Liver (tissue), 9 donors: ENCODE results near the gene HTR3D. TPM values are rescaled to one million over a fixed set of nuclear protein-coding genes. Genes with fewer than 3 reads are reported as not detected.

ENCODE experiments used
- DNase-seq: peaks from one replicate; pipeline ENCODE4 v3.0.0-alpha.2; 2017; ENCODE audit warnings: low spot score
- H3K27ac ChIP-seq, 2 donors: one replicate each; pipeline ENCODE4 v1.7.0; 2013; ENCODE audit warnings: inconsistent platforms in 2 of 2, low read length in 2 of 2, control low read depth in 1 of 2, low read depth in 1 of 2, mild to moderate bottlenecking in 1 of 2
- H3K27me3 ChIP-seq, 4 donors: one replicate each; pipeline versions ENCODE4 v1.6.1 to v1.7.0; 2013; ENCODE audit warnings: low read length in 3 of 4, inconsistent platforms in 1 of 4, mild to moderate bottlenecking in 1 of 4, moderate library complexity in 1 of 4; ENCODE audit not compliant: control insufficient read depth in 4 of 4, insufficient read depth in 4 of 4
- H3K36me3 ChIP-seq, 4 donors: one replicate each; pipeline versions ENCODE4 v1.6.1 to v1.7.0; 2013; ENCODE audit warnings: low read length in 3 of 4, mild to moderate bottlenecking in 3 of 4, low read depth in 1 of 4, moderate library complexity in 1 of 4; ENCODE audit not compliant: control insufficient read depth in 4 of 4, insufficient read depth in 3 of 4
- H3K4me1 ChIP-seq, 4 donors: one replicate each; pipeline versions ENCODE4 v1.6.1 to v1.7.0; 2013; ENCODE audit warnings: low read length in 3 of 4, mild to moderate bottlenecking in 3 of 4, moderate library complexity in 1 of 4; ENCODE audit not compliant: control insufficient read depth in 4 of 4, insufficient read depth in 4 of 4
- H3K4me3 ChIP-seq, 3 donors: one replicate each; pipeline versions ENCODE4 v1.6.1 to v1.7.0; 2013; ENCODE audit warnings: low read length in 3 of 3, control low read depth in 1 of 3, low read depth in 1 of 3, mild to moderate bottlenecking in 1 of 3
- H3K9ac ChIP-seq, 2 donors: one replicate each; pipeline ENCODE4 v1.7.0; 2013; ENCODE audit warnings: low read length in 2 of 2, mild to moderate bottlenecking in 2 of 2, moderate library complexity in 2 of 2, control low read depth in 1 of 2, low read depth in 1 of 2
- H3K9me3 ChIP-seq, 4 donors: one replicate each; pipeline versions ENCODE4 v1.6.1 to v1.7.0; 2013; ENCODE audit warnings: low read length in 3 of 4; ENCODE audit not compliant: control insufficient read depth in 4 of 4
- ATF3 ChIP-seq: IDR thresholded peaks from 2 replicates; pipeline ENCODE4 v1.6.1; 2016; ENCODE audit warnings: antibody characterized with exemption
- EGR1 ChIP-seq, 2 donors: IDR thresholded peaks; 2 replicates each; pipeline ENCODE4 v1.6.1; 2016 to 2018; ENCODE audit warnings: antibody characterized with exemption in 2 of 2, low read depth in 2 of 2
- FOXA1 ChIP-seq: IDR thresholded peaks from 2 replicates; pipeline ENCODE4 v1.6.1; 2016; ENCODE audit warnings: antibody characterized with exemption
- FOXA2 ChIP-seq: IDR thresholded peaks from 2 replicates; pipeline ENCODE4 v1.6.1; 2016; ENCODE audit warnings: antibody characterized with exemption
- GABPA ChIP-seq, 2 donors: IDR thresholded peaks in 1 of 2; conservative IDR thresholded peaks in 1 of 2; 2 replicates each; pipeline ENCODE4 v1.6.1; 2016; ENCODE audit warnings: antibody characterized with exemption in 2 of 2, mild to moderate bottlenecking in 1 of 2, moderate library complexity in 1 of 2
- HNF4G ChIP-seq: IDR thresholded peaks from 2 replicates; pipeline ENCODE4 v1.6.1; 2016; ENCODE audit warnings: antibody characterized with exemption
- JUND ChIP-seq, 2 donors: IDR thresholded peaks; 2 replicates each; pipeline ENCODE4 v1.6.1; 2016; ENCODE audit warnings: antibody characterized with exemption in 2 of 2
- MAX ChIP-seq: IDR thresholded peaks from 2 replicates; pipeline ENCODE4 v1.6.1; 2016; ENCODE audit warnings: antibody characterized with exemption
- NR2F2 ChIP-seq: IDR thresholded peaks from 2 replicates; pipeline ENCODE4 v1.6.1; 2016; ENCODE audit warnings: antibody characterized with exemption
- RAD21 ChIP-seq, 2 donors: IDR thresholded peaks; 2 replicates each; pipeline ENCODE4 v1.6.1; 2016; ENCODE audit warnings: antibody characterized with exemption in 2 of 2, mild to moderate bottlenecking in 2 of 2
- REST ChIP-seq: IDR thresholded peaks from 2 replicates; pipeline ENCODE4 v1.6.1; 2016; ENCODE audit warnings: antibody characterized with exemption, mild to moderate bottlenecking
- RXRA ChIP-seq, 2 donors: IDR thresholded peaks; 2 replicates each; pipeline ENCODE4 v1.6.1; 2017 to 2018; ENCODE audit warnings: antibody characterized with exemption in 2 of 2, mild to moderate bottlenecking in 1 of 2
- YY1 ChIP-seq: IDR thresholded peaks from 2 replicates; pipeline ENCODE4 v1.6.1; 2016; ENCODE audit warnings: antibody characterized with exemption, mild to moderate bottlenecking
- ZBTB33 ChIP-seq: IDR thresholded peaks from 2 replicates; pipeline ENCODE4 v1.6.1; 2016; ENCODE audit warnings: antibody characterized with exemption
- WGBS: extraction: QIAGEN DNeasy Blood & Tissue Kit; methylation state at CpG from one replicate; pipeline ENCODE4 v1.1.7; 2013; 5-methylcytosine and 5-hydroxymethylcytosine counted together
- polyA plus RNA-seq, 2 donors: library from polyadenylated mRNA; stranded (reverse) in 1 of 2; unstranded in 1 of 2; fragments of 200-250 nt in 1 of 2; fragments of >200 nt in 1 of 2; fragmentation: Nextera tagmentation in 1 of 2; extraction: Ambion mirVana in 1 of 2; gene quantifications; one replicate each; pipeline versions ENCODE4 v1.2.1 to v1.2.3, GENCODE V29; 2013 to 2015
- total RNA-seq, 2 donors: library from RNA; depleted of rRNA; stranded (reverse); fragments of >200 nt; gene quantifications; one replicate each; pipeline ENCODE4 v1.2.3, GENCODE V29; 2014
- donor health status: healthy.
- donor health status: healthy.
- donor health status: healthy.
- donor health status: healthy.
- donor health status: healthy.

HTR3D gene
- total and polyA plus RNA-seq, 4 donors, result not detected

GRCh38 chr3:183984127-183984740 lies 47.3 kb upstream of the HTR3D start:
- no peak overlapping the region for H3K27ac ChIP-seq
- H3K4me1 ChIP-seq, result peaks cover 6 to 31% (median 28%) of the 10 kb centered on the region in 4 donors
- TF ChIP-seq ATF3 (no peak), FOXA1 (no peak), ZBTB33 (no peak), JUND (IDR thresholded peaks at IDR 0.05) (no peak), NR2F2 (no peak), REST (no peak), HNF4G (no peak), FOXA2 (no peak), GABPA (IDR thresholded peaks at IDR 0.05 in 1 of 2, conservative IDR thresholded peaks at IDR 0.05 in 1 of 2) (no peak), EGR1 (IDR thresholded peaks at IDR 0.05; ENCODE audit: low read depth in 2 of 2) (no peak), RXRA (IDR thresholded peaks at IDR 0.05) (no peak), MAX (no peak), RAD21 (IDR thresholded peaks at IDR 0.05) (no peak)
- no peak overlapping the region for H3K4me3 ChIP-seq
- no peaks in the 10 kb centered on the region for H3K9me3 ChIP-seq
- no peak overlapping the region for H3K9ac ChIP-seq
- 97% methylated on average over 4 of the region's 4 CpGs for WGBS
- H3K27me3 ChIP-seq, result no peaks in the 10 kb centered on the region
- no peak for DNase-seq
- H3K36me3 ChIP-seq, result peaks cover 0 to 8% (median 3%) of the 10 kb centered on the region in 4 donors

GRCh38 chr3:183984749-183985729 lies 46.5 kb upstream of the HTR3D start:
- no peak for DNase-seq
- Histone ChIP-seq H3K9ac (no peak overlapping the region), H3K27me3 (no peaks in the 10 kb centered on the region), H3K27ac (no peak overlapping the region), H3K9me3 (no peaks in the 10 kb centered on the region), H3K36me3 (peaks cover 0 to 8% (median 3%) of the 10 kb centered on the region in 4 donors), H3K4me1 (peaks cover 6 to 31% (median 28%) of the 10 kb centered on the region in 4 donors), H3K4me3 (no peak overlapping the region)
- 65% methylated on average over 11 of the region's 11 CpGs for WGBS
- TF ChIP-seq YY1, result no peak
- peak; percentile 76 to 81 for TF ChIP-seq RXRA (IDR thresholded peaks at IDR 0.05)
